ENCODE measurements around the gene TM4SF4.

Gene TM4SF4, protein sequence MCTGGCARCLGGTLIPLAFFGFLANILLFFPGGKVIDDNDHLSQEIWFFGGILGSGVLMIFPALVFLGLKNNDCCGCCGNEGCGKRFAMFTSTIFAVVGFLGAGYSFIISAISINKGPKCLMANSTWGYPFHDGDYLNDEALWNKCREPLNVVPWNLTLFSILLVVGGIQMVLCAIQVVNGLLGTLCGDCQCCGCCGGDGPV

DNA sequence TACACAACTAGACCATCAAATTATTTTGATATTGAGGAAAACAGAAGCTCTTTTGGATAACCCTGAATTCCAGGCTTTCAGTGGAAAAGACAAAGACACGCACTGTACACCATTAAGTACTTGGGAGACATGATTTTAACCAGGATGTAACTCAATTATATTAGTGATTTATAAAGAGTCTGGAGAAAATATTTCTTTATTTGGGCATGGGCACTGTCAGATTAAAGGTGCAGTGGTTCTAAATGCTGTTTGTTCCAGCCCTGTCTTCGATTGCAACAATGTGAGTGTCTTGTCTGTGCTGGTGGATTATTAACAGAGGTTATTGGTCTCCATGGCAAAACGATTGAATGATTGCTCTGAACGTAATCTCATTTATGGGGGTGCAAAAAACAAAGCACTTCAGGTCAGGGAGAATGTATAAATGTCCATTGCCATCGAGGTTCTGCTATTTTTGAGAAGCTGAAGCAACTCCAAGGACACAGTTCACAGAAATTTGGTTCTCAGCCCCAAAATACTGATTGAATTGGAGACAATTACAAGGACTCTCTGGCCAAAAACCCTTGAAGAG, at the start of gene TM4SF4:
Gene TM4SF4, plus strand, starts transcription at position 448 of the 568 bp plus-strand sequence. CDS start 181 bp downstream, outside the sequence.
- TF ChIP-seq, protein P1, sequence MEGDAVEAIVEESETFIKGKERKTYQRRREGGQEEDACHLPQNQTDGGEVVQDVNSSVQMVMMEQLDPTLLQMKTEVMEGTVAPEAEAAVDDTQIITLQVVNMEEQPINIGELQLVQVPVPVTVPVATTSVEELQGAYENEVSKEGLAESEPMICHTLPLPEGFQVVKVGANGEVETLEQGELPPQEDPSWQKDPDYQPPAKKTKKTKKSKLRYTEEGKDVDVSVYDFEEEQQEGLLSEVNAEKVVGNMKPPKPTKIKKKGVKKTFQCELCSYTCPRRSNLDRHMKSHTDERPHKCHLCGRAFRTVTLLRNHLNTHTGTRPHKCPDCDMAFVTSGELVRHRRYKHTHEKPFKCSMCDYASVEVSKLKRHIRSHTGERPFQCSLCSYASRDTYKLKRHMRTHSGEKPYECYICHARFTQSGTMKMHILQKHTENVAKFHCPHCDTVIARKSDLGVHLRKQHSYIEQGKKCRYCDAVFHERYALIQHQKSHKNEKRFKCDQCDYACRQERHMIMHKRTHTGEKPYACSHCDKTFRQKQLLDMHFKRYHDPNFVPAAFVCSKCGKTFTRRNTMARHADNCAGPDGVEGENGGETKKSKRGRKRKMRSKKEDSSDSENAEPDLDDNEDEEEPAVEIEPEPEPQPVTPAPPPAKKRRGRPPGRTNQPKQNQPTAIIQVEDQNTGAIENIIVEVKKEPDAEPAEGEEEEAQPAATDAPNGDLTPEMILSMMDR (IDR thresholded peaks at IDR 0.05; ENCODE audit: extremely low read depth, insufficient read depth, missing control alignments), result no peak
- in situ Hi-C loops (cut with MboI; ENCODE audit: low pct_unique_long_range_greater_than_20kb, low sequenced_read_pairs, unreplicated experiment), result loop anchor here (10.0 kb wide), 1 partner anchor 80 kb away; no protein-coding TSS in a partner anchor

DNA sequence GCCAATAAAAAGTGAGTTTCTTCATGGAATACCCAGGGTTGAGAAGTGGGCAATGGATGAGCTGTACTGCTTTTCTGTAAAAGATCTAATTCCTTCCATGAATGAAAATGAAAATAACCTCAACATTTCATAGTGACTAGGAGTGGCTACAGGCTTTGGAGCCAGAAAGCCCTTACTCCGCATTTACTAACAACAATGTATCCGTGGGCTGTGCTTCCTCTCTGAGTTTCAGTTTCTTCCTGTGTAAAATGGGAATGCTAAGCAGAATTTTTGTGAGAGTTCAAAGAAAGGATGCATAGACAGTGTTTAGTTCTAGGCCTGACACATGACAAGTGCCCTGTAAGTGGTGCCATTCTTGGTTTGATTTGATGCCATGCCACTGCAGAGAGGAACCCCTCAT, 49.6 kb upstream of the TM4SF4 start:
- no peak for DNase-seq (ENCODE audit: low spot score)
- TF ChIP-seq, protein P1 (IDR thresholded peaks at IDR 0.05; ENCODE audit: extremely low read depth, insufficient read depth, missing control alignments), result no peak

More for the DNA sequence above, at the start of gene TM4SF4:
- DNase-seq (ENCODE audit: low spot score), result no peak

DNA sequence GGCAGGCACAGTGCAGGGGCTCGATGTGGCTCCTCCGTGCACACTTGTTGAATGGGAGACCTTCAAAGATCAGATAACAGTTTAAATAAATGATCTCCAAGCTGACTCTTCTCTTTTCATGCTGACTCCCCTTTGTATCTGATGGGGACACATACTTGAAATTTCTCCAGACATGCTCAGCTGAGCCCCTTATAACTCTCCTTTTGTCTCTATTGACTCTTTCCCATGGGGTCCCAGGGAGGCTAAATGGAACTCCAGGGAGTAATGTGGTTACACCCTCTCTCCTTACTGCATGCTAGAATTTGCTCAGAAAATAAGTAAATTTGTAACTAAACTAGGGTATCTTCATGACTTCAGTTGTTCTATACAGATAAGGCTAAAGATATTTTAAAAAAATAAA, 48.2 kb upstream of the TM4SF4 start:
- TF ChIP-seq, protein P1 (IDR thresholded peaks at IDR 0.05; ENCODE audit: extremely low read depth, insufficient read depth, missing control alignments), result no peak
- in situ Hi-C loops (cut with MboI; ENCODE audit: low pct_unique_long_range_greater_than_20kb, low sequenced_read_pairs, unreplicated experiment), result no loop called here
- no peak for DNase-seq (ENCODE audit: low spot score)

More for the DNA sequence above, 49.6 kb upstream of the TM4SF4 start:
- in situ Hi-C loops (cut with MboI; ENCODE audit: low pct_unique_long_range_greater_than_20kb, low sequenced_read_pairs, unreplicated experiment), result no loop called here

DNA sequence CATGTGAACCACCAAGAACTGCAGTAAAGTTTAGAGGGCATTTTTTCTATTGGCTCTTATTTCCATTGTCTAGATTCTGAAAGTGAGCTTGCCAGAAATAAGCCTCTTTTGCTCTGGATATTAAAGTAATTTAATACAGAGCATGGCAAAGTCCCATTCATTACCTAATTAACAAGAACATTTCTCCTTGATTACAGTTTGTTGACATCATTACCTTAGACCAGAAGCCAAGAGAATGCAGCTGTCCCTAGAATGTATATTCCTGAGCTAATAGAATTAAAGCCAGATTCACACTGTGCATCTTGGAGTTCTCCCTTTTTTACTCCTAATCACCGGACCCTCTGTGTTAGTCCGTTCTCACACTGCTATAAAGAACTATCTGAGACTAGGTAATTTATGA, 46.4 kb upstream of the TM4SF4 start:
- TF ChIP-seq, protein P1 (IDR thresholded peaks at IDR 0.05; ENCODE audit: extremely low read depth, insufficient read depth, missing control alignments), result no peak
- in situ Hi-C loops (cut with MboI; ENCODE audit: low pct_unique_long_range_greater_than_20kb, low sequenced_read_pairs, unreplicated experiment), result no loop called here
- DNase-seq (ENCODE audit: low spot score), result no peak

DNA sequence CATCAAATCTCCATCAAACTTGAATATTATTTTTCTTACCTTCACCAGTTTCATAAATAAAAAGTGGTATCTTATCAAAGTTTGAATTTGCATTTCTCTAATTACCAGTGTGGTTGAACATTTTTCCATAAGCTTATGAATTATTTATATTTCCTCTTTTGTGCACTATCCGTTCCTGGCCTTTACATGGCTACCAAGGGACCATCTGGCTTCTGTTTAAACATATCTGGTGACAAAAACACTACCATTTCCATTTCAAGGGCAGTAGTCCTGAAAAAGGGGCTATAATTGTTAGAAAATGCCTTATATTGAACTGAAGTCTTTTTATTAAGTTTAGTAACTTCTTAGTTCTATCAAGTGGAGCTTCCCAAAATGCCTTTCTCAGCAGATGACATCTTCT, 44.3 kb upstream of the TM4SF4 start:
- in situ Hi-C loops (cut with MboI; ENCODE audit: low pct_unique_long_range_greater_than_20kb, low sequenced_read_pairs, unreplicated experiment), result no loop called here
- no peak for DNase-seq (ENCODE audit: low spot score)
- TF ChIP-seq, protein P1 (IDR thresholded peaks at IDR 0.05; ENCODE audit: extremely low read depth, insufficient read depth, missing control alignments), result no peak

DNA sequence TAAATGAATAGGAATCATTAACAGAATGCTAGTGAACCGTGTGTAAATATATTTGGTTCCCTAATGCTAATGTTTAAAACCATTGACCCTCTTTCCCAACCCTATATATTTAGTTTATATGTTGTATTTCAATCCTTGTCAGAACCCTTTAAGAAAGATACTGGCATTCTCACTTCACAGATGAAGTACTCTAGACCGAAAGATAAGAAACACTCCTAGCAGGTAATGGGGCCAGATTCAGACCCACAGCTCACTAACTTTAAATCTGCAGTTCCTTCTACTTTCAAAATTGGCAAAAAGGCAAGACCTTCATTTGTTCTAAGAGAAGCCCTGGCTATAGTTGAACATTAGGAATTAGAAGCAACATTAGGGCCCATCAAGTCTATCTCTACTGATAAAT, 42.3 kb upstream of the TM4SF4 start:
- in situ Hi-C loops (cut with MboI; ENCODE audit: low pct_unique_long_range_greater_than_20kb, low sequenced_read_pairs, unreplicated experiment), result no loop called here
- no peak for DNase-seq (ENCODE audit: low spot score)
- TF ChIP-seq, protein P1 (IDR thresholded peaks at IDR 0.05; ENCODE audit: extremely low read depth, insufficient read depth, missing control alignments), result no peak

Data from GM13977 (cell line).